Coronary artery (tissue), 2 donors: Measurements from ENCODE around the gene NAV2.

Source experiments
- DNase-seq: peaks from one replicate; pipeline ENCODE4 v3.0.0-alpha.2; 2017; ENCODE audit warnings: low spot score
- H3K27ac ChIP-seq, 2 donors: fragments of 200-600 bp; sonication (generic); one replicate each; pipeline ENCODE4 v1.5.1; 2016 to 2019
- H3K4me3 ChIP-seq: fragments of 200-600 bp; sonication (generic); 2 replicates; pipeline ENCODE4 v1.5.1; 2016; ENCODE audit warnings: mild to moderate bottlenecking, moderate library complexity
- CTCF ChIP-seq: fragments of 200-600 bp; sonication (generic); IDR thresholded peaks from one replicate; pipeline ENCODE4 v1.5.1; 2019; ENCODE audit warnings: antibody characterized with exemption

The NAV2 gene

DNA sequence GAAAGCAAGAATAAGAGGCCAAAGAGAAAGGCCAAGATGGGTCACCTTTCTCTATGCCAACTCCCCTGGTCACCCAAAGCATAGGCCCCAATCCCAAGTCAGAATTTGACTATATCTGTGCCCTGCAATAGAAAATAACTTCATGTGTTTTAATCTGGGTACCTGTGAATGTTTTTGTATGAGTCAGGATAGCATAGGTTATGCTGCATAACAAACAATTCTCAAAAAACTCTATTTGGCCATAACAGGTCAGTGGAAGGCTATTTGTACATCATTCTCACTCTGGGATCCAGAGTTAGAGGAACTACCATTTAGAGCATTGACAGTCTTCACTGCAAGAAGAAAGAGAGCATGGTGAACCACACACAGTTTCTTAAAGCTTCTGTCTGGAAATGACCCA is 280.4 kb downstream of the NAV2 start:
- Histone ChIP-seq H3K4me3 (no peak overlapping the region), H3K27ac (no peak overlapping the region)
- no peak for TF ChIP-seq CTCF
- no peak for DNase-seq

DNA sequence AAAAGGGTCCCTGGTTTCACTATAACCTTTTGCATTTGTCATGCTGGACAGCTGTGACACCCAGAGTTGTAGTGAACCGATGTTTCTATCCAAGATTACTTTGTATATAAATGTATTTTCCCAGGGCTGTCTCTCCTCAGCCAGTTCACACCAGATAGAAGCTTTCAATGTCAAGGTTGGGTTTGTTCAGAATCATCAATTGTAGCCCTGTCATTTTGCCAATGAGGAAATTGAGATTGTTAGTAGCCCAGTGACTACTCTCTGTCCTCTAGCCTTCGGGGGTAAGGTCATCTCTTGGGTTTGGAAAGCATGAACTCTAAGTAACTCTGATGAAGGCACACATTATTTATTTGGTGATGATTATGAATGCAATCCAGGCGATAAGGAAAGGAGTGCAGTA is 282.0 kb downstream of the NAV2 start:
- TF ChIP-seq CTCF, result no peak
- Histone ChIP-seq H3K27ac (peak overlapping the region in 1 of 2 donors; percentile 57), H3K4me3 (no peak overlapping the region)
- DNase-seq, result no peak

- H3K27ac ChIP-seq, result peak overlapping the region in 1 of 2 donors; percentile 57
- TF ChIP-seq CTCF, result no peak
- DNase-seq, result no peak
- no peak overlapping the region for H3K4me3 ChIP-seq
These were observed 282.5 kb downstream of the NAV2 start for GRCh38 chr11:19995145-19995544.

DNA sequence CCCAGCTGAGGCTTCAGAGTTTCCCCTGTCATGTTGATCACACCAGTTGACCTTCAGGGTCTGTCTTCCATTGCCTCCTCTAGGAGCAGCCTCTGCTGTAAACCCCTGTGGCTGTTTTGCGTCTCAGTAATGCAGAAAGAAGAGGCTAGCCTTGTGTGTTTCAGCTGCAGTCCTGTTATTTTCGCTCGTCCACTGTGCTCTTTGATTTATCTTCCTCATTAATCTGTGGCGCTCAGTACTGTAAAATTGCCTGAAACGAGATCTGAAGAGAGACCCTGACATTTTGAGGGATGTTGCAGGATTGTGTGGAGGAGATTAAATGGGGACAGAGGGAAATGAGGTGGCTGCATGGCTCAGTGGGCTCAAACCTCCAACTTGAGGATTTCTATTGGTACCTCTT is 283.9 kb downstream of the NAV2 start:
- DNase-seq, result no peak
- Histone ChIP-seq H3K4me3 (no peak overlapping the region), H3K27ac (no peak overlapping the region)
- TF ChIP-seq CTCF, result no peak

DNA sequence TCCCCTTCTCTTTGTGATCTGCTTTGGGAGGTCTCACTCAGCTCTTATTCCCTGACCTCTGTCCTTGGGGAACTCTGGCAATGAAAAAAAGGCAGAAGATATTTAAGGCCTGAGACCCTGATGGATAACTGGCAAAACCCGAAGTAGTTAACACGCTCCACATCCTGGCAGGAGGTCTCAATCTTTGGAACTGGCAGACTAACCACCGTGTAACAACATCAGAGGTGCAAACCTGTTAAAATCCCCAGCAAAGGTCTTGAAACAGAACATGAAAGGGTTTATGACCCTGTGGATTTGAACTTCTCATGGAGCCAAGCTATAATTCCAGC is 287.3 kb downstream of the NAV2 start:
- Histone ChIP-seq H3K27ac (no peak overlapping the region), H3K4me3 (no peak overlapping the region)
- TF ChIP-seq CTCF, result no peak
- DNase-seq, result no peak

DNA sequence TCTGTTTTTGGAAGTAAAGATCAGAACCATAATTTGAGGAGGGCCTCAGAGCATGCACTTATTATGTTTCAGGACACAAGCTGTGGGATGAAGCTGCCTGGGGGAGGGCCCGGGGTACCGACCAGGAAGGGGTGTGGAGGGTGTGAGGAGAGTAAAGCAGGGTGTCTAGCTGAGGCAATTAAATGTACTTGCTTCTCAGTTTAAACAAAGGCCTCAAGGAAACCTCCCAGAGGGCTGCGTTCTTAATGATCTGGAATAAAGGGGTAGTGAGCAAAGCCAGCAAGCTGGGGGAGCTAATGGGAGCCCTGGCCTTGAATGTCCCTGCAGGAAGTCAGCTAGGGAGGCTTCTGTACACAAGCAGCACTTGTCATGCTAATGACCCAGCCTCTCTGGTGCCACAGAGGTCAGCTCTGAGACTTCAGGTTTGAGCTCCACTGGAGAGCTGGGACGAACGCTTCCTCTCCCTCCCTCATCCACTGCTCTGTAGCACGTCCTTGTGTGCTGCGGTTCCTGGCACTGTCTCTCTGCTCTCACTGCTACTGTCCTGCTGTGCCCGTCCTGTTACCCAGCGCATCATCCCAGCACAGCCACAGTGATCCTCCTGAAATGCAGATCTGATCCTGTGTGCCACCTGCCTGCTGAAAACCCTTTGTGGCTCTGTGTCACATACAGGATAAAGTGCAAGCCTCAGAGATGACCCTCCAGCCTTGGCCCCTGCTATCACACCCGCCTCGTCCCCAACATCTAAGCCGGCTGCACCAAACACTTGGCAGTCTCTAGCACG is 287.9 kb downstream of the NAV2 start:
- no peak for DNase-seq
- H3K27ac ChIP-seq, result no peak overlapping the region
- no peak for TF ChIP-seq CTCF
- no peak overlapping the region for H3K4me3 ChIP-seq
